ENCODE results near the gene ANAPC2. TPM values are rescaled to one million over a fixed set of nuclear protein-coding genes. Genes with fewer than 3 reads are reported as not detected.

ANAPC2 gene
- total RNA-seq, 2 experiments from 2014 or later: 144 to 149 TPM

DNA sequence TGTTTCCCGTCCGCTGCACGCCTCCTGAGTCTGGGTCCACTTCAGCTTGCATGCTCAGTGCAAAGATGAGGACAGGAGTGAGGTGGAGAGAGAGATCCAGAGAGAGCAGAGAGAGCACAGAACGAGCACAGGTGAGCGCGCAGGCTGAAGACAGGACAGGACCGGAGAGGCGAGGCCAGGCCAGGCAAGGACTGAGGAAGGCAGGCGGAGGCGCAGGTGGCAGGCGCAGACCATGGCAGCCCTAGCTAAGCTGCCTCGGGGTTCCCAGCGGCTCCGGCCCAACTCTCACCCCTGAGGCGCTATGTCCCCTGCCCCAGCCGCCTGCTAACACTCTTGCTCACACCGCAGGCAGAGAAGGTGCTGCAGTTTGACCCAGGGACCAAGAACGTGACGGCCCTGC is 39.7 kb downstream of the ANAPC2 start:
- Mint-ChIP-seq H3K4me3 (no peak overlapping the region), H3K36me3 (ENCODE audit: low read depth) (no peaks in the 10 kb centered on the region), H3K27me3 (peaks cover 10% of the 10 kb centered on the region), H3K27ac (no peak overlapping the region), H3K4me1 (ENCODE audit: low read depth) (no peaks in the 10 kb centered on the region), H3K9me3 (no peaks in the 10 kb centered on the region)
- H3K36me3 ChIP-seq (ENCODE audit: insufficient read depth, low read length): no peaks in the 10 kb centered on the region
- POLR2A ChIA-PET: no interaction called here
- peaks cover 3 to 12% of the 10 kb centered on the region in 2 experiments for H3K27me3 ChIP-seq (ENCODE audit: control insufficient read depth in 1 of 2, insufficient read depth in 2 of 2, low read length in 2 of 2)
- intact Hi-C loops (cut with DNase I, micrococcal nuclease): no loop called here
- no peak overlapping the region for H3K4me3 ChIP-seq (ENCODE audit: low read length)
- H3K27ac ChIP-seq (ENCODE audit: low read depth in 1 of 2, low read length in 2 of 2): no peak overlapping the region
- CTCF ChIA-PET: no interaction called here
- H3K9me3 ChIP-seq (ENCODE audit: control insufficient read depth in 1 of 2, insufficient read depth in 1 of 2, low read length in 2 of 2): peaks cover 0 to 11% of the 10 kb centered on the region in 2 experiments
- DNase-seq: no peak
- TF ChIP-seq, protein P1, sequence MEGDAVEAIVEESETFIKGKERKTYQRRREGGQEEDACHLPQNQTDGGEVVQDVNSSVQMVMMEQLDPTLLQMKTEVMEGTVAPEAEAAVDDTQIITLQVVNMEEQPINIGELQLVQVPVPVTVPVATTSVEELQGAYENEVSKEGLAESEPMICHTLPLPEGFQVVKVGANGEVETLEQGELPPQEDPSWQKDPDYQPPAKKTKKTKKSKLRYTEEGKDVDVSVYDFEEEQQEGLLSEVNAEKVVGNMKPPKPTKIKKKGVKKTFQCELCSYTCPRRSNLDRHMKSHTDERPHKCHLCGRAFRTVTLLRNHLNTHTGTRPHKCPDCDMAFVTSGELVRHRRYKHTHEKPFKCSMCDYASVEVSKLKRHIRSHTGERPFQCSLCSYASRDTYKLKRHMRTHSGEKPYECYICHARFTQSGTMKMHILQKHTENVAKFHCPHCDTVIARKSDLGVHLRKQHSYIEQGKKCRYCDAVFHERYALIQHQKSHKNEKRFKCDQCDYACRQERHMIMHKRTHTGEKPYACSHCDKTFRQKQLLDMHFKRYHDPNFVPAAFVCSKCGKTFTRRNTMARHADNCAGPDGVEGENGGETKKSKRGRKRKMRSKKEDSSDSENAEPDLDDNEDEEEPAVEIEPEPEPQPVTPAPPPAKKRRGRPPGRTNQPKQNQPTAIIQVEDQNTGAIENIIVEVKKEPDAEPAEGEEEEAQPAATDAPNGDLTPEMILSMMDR (IDR thresholded peaks at IDR 0.05): no peak
- no peak for ATAC-seq (ENCODE audit: poor library complexity)
- peaks cover 5% of the 10 kb centered on the region for H3K4me1 ChIP-seq (ENCODE audit: insufficient read depth, low read length)

DNA sequence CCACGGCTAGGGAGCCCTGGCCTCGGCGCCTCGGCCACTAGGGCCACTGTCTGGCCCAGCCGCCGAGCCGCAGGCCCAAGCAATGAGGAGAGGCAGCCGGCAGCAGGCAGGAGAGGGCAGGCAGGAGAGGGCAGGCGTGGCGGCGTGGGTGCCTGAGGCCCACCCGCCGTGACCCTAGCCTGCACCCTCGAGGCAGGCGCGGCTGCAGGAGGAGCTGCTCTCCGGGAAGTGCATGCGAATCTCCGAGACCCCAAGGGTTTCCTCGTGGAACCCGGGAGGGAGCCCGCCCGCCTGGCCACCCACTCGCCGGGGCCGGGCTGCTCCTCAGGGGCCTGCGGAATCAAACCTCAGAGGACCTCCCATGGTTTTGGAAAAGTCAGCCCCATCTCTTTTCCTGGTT is 40.1 kb downstream of the ANAPC2 start:
- Mint-ChIP-seq H3K4me1 (ENCODE audit: low read depth) (no peaks in the 10 kb centered on the region), H3K9me3 (no peaks in the 10 kb centered on the region), H3K27me3 (peaks cover 13% of the 10 kb centered on the region), H3K4me3 (no peak overlapping the region), H3K27ac (no peak overlapping the region), H3K36me3 (ENCODE audit: low read depth) (no peaks in the 10 kb centered on the region)
- ATAC-seq (ENCODE audit: poor library complexity) (no peak), DNase-seq (no peak)
- ChIA-PET CTCF (no interaction called here), POLR2A (no interaction called here)
- TF ChIP-seq, protein P1 (IDR thresholded peaks at IDR 0.05): no peak
- H3K36me3 ChIP-seq (ENCODE audit: insufficient read depth, low read length): no peaks in the 10 kb centered on the region
- H3K4me3 ChIP-seq (ENCODE audit: low read length): no peak overlapping the region
- peaks cover 0 to 12% of the 10 kb centered on the region in 2 experiments for H3K9me3 ChIP-seq (ENCODE audit: control insufficient read depth in 1 of 2, insufficient read depth in 1 of 2, low read length in 2 of 2)
- no peak overlapping the region for H3K27ac ChIP-seq (ENCODE audit: low read depth in 1 of 2, low read length in 2 of 2)
- peaks cover 6 to 17% of the 10 kb centered on the region in 2 experiments for H3K27me3 ChIP-seq (ENCODE audit: control insufficient read depth in 1 of 2, insufficient read depth in 2 of 2, low read length in 2 of 2)
- intact Hi-C loops (cut with DNase I, micrococcal nuclease): no loop called here
- H3K4me1 ChIP-seq (ENCODE audit: insufficient read depth, low read length): peaks cover 5% of the 10 kb centered on the region

DNA sequence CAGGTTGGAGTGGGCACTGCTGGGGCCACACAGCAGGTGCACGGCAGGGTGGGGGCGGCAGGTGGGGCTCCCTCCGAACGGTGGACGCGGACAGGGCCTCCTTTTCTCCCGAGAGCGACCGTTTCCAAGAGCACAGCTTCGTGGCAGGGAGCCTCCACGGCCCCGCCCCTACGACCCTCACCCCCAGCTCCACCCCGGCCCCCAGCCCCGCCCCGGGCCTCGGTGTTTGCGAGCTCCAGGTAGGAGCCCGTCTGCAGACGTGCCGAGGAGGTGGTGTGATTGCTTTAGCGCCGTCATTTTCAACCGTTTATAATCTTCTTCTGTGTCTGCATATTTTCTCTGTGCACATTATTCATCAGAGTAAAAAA is 40.6 kb downstream of the ANAPC2 start:
- TF ChIP-seq, protein P1 (IDR thresholded peaks at IDR 0.05): no peak
- DNase-seq: no peak
- ChIA-PET CTCF (no interaction called here), POLR2A (no interaction called here)
- Histone ChIP-seq H3K4me1 (ENCODE audit: insufficient read depth, low read length) (peaks cover 5% of the 10 kb centered on the region), H3K27me3 (ENCODE audit: control insufficient read depth in 1 of 2, insufficient read depth in 2 of 2, low read length in 2 of 2) (peaks cover 10 to 21% of the 10 kb centered on the region in 2 experiments), H3K36me3 (ENCODE audit: insufficient read depth, low read length) (no peaks in the 10 kb centered on the region), H3K4me3 (ENCODE audit: low read length) (no peak overlapping the region), H3K27ac (ENCODE audit: low read depth in 1 of 2, low read length in 2 of 2) (no peak overlapping the region), H3K9me3 (ENCODE audit: control insufficient read depth in 1 of 2, insufficient read depth in 1 of 2, low read length in 2 of 2) (peaks cover 0 to 17% of the 10 kb centered on the region in 2 experiments)
- Mint-ChIP-seq H3K4me3 (no peak overlapping the region), H3K4me1 (ENCODE audit: low read depth) (no peaks in the 10 kb centered on the region), H3K27me3 (peaks cover 13% of the 10 kb centered on the region), H3K27ac (no peak overlapping the region), H3K36me3 (ENCODE audit: low read depth) (no peaks in the 10 kb centered on the region), H3K9me3 (no peaks in the 10 kb centered on the region)
- ATAC-seq (ENCODE audit: poor library complexity): no peak
- intact Hi-C loops (cut with DNase I, micrococcal nuclease): no loop called here

All from CD4-positive, alpha-beta T cell (primary cell).